ENCODE results near the gene TSPAN14. TPM values are rescaled to one million over a fixed set of nuclear protein-coding genes. Genes with fewer than 3 reads are reported as not detected.
A peak's percentile ranks its signal among the peaks of the same experiment; 100 is the strongest.

The TSPAN14 gene
- total RNA-seq, 4 donors from 2014 or later: 123 to 163 (median 150) TPM

- no peak for DNase-seq (ENCODE audit: low spot score in 2 of 2)
- H3K4me1 ChIP-seq: peaks cover 0 to 46% (median 5%) of the 10 kb centered on the region in 4 donors
- WGBS, 2 donors: 85 to 89% methylated on average over 18 to 20 of the region's 21 CpGs
- no peak overlapping the region for H3K4me3 ChIP-seq
- H3K9me3 ChIP-seq: no peaks in the 10 kb centered on the region
- TF ChIP-seq POLR2A (IDR thresholded peaks at IDR 0.05): no peak
- no peak for TF ChIP-seq EP300 (IDR thresholded peaks at IDR 0.05)
- TF ChIP-seq, protein P1, sequence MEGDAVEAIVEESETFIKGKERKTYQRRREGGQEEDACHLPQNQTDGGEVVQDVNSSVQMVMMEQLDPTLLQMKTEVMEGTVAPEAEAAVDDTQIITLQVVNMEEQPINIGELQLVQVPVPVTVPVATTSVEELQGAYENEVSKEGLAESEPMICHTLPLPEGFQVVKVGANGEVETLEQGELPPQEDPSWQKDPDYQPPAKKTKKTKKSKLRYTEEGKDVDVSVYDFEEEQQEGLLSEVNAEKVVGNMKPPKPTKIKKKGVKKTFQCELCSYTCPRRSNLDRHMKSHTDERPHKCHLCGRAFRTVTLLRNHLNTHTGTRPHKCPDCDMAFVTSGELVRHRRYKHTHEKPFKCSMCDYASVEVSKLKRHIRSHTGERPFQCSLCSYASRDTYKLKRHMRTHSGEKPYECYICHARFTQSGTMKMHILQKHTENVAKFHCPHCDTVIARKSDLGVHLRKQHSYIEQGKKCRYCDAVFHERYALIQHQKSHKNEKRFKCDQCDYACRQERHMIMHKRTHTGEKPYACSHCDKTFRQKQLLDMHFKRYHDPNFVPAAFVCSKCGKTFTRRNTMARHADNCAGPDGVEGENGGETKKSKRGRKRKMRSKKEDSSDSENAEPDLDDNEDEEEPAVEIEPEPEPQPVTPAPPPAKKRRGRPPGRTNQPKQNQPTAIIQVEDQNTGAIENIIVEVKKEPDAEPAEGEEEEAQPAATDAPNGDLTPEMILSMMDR (IDR thresholded peaks at IDR 0.05): no peak
- H3K36me3 ChIP-seq: peaks cover 10 to 91% (median 28%) of the 10 kb centered on the region in 3 donors
- no peaks in the 10 kb centered on the region for H3K27me3 ChIP-seq
- peak overlapping the region in 2 of 4 donors; percentile 63 to 68 for H3K27ac ChIP-seq
Measured at GRCh38 chr10:80517416-80518142, 63.5 kb downstream of the TSPAN14 start.

DNA sequence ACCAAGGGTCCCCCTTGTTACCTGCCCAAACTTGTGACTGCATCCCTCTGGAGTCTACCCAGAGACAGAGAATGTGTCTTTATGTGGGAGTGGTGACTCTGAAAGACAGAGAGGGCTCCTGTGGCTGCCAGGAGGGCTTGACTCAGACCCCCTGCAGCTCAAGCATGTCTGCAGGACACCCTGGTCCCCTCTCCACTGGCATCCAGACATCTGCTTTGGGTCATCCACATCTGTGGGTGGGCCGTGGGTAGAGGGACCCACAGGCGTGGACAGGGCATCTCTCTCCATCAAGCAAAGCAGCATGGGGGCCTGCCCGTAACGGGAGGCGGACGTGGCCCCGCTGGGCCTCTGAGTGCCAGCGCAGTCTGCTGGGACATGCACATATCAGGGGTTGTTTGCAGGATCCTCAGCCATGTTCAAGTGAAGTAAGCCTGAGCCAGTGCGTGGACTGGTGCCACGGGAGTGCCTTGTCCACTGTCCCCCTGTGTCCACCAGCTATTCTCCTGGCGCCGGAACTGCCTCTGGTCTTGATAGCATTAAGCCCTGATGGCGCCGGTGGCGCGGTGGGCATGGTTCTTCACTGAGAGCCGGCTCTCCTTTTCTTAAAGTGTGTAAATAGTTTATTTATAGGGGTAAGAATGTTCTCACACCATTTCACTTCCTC lies 64.2 kb downstream of the TSPAN14 start:
- Histone ChIP-seq H3K27me3 (no peaks in the 10 kb centered on the region), H3K9me3 (no peaks in the 10 kb centered on the region), H3K4me1 (peaks cover 0 to 46% (median 5%) of the 10 kb centered on the region in 4 donors), H3K4me3 (no peak overlapping the region), H3K27ac (peak overlapping the region in 2 of 4 donors; percentile 63 to 68), H3K36me3 (peaks cover 10 to 84% (median 28%) of the 10 kb centered on the region in 3 donors)
- no peak for TF ChIP-seq POLR2A (IDR thresholded peaks at IDR 0.05)
- TF ChIP-seq, protein P1 (IDR thresholded peaks at IDR 0.05): no peak
- no peak for TF ChIP-seq EP300 (IDR thresholded peaks at IDR 0.05)
- 87 to 88% methylated on average over 17 of the region's 17 CpGs for WGBS, 2 donors
- no peak for DNase-seq (ENCODE audit: low spot score in 2 of 2)

GRCh38 chr10:80518807-80519360 lies 64.8 kb downstream of the TSPAN14 start:
- no peaks in the 10 kb centered on the region for H3K9me3 ChIP-seq
- H3K27ac ChIP-seq: peak overlapping the region in 2 of 4 donors; percentile 63 to 68
- peaks cover 10 to 78% (median 28%) of the 10 kb centered on the region in 3 donors for H3K36me3 ChIP-seq
- H3K4me3 ChIP-seq: no peak overlapping the region
- DNase-seq (ENCODE audit: low spot score in 2 of 2): no peak
- TF ChIP-seq, protein P1 (IDR thresholded peaks at IDR 0.05): no peak
- no peak for TF ChIP-seq POLR2A (IDR thresholded peaks at IDR 0.05)
- TF ChIP-seq EP300 (IDR thresholded peaks at IDR 0.05): no peak
- H3K4me1 ChIP-seq: peaks cover 0 to 47% (median 5%) of the 10 kb centered on the region in 4 donors
- H3K27me3 ChIP-seq: no peaks in the 10 kb centered on the region
- WGBS, 2 donors: 79 to 86% methylated on average over 6 to 7 of the region's 7 CpGs

GRCh38 chr10:80519936-80520650 lies 66.0 kb downstream of the TSPAN14 start:
- Histone ChIP-seq H3K36me3 (peaks cover 5 to 66% (median 22%) of the 10 kb centered on the region in 3 donors), H3K27me3 (no peaks in the 10 kb centered on the region), H3K9me3 (no peaks in the 10 kb centered on the region), H3K4me3 (no peak overlapping the region), H3K27ac (no peak overlapping the region), H3K4me1 (peaks cover 0 to 52% (median 7%) of the 10 kb centered on the region in 4 donors)
- TF ChIP-seq POLR2A (IDR thresholded peaks at IDR 0.05) (no peak), EP300 (IDR thresholded peaks at IDR 0.05) (peak in 1 of 2 donors; percentile 9)
- TF ChIP-seq, protein P1 (IDR thresholded peaks at IDR 0.05): no peak
- 80 to 84% methylated on average over 13 to 14 of the region's 14 CpGs for WGBS, 2 donors
- DNase-seq (ENCODE audit: low spot score in 2 of 2): no peak
